NCI-H1694 treated with DMSO at 0.1 percent for 48 hours (cell line): ENCODE data around the gene HS6ST3.

Source experiments
- DNase-seq: peaks from one replicate; lab custom pipeline; 2025; lab: John Stamatoyannopoulos, UW

Gene HS6ST3

DNA sequence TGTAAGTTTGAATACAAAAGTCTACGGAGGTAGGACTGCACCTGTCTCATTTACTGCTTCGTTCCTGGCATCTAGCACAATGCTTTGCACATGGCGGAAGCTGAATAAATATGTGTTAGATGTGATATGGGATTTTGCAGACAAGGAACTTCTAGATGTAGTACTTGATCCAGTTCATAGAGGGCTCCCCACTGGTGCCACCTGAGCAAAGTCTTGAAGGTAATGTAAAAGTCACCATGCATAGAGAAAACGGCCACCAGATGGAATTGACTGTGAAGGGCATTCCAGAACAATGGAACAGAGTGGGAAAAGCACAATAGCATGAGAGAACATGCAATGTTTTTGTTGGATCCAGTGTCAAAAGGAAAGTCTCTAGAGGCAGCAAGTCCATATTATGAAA lies 209.3 kb downstream of the HS6ST3 start:
- no peak for DNase-seq

DNA sequence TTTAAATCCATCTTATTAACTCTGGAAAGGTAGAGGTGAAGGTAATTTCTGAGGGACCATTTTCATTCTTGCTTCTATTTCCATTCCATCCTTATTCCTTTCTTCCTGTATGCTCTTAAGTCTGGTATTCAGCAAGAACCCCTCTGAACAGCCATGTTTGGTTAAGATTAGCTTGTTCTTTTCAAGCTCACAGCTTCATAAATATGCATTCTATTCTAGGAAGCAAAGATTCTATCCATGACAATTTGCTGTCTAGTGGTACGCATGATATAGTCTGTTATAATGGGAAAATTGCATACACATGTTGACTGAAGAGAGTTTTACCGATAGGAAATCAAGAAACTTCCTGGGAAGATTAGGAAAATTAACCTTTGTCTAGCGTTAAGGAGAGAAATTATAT lies 218.7 kb downstream of the HS6ST3 start:
- no peak for DNase-seq

DNA sequence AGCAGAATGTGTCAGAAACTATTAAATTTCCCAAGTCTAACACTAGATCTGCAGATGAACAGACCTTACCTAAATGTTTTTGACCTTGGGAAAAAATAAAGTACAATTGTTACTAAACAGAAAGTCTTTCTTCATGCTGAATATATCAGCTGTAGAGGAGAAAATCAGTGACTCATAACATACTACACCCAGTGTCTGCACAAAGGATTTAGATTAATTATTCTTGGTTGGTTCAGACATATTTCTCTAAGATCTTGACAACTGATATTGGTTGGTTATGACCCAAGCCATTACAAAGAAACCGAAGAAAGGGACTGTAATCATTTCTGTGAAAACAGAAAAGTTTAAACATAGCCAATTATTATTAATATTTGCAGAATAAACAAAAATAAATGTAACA lies 225.1 kb downstream of the HS6ST3 start:
- DNase-seq = no peak

DNA sequence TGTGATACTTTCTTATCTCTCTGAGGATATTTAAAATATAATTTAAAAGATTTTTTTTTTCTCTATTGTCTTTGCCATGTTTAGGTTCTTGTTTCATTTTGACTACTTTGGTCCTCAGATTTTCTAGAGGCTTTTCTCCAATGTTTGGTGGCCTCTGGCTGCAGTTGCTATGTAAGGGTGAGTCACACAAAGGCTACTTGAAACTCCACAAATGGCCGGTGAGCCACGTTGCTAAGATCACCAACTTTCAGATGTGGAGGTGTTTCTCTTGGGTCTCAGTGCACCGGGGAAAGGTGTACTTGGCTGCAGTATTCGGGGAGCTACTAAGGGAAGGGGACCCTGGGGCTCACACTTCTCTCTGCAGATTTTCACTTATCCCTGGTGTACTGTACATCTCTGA lies 248.1 kb downstream of the HS6ST3 start:
- DNase-seq = no peak

- no peak for DNase-seq
These were observed 252.4 kb downstream of the HS6ST3 start for GRCh38 chr13:96342286-96342685.

GRCh38 chr13:96342852-96343465 lies 253.1 kb downstream of the HS6ST3 start:
- no peak for DNase-seq

- no peak for DNase-seq
These were observed 257.0 kb downstream of the HS6ST3 start for GRCh38 chr13:96346921-96347320.

GRCh38 chr13:96373597-96373996 lies 283.7 kb downstream of the HS6ST3 start:
- DNase-seq = no peak

GRCh38 chr13:96377835-96378234 lies 287.9 kb downstream of the HS6ST3 start:
- no peak for DNase-seq

GRCh38 chr13:96379967-96380366 lies 290.1 kb downstream of the HS6ST3 start:
- DNase-seq = no peak

- no peak for DNase-seq
These were observed 291.8 kb downstream of the HS6ST3 start for GRCh38 chr13:96381681-96382080.

- DNase-seq = no peak
These were observed 298.7 kb downstream of the HS6ST3 start for GRCh38 chr13:96388598-96388997.

DNA sequence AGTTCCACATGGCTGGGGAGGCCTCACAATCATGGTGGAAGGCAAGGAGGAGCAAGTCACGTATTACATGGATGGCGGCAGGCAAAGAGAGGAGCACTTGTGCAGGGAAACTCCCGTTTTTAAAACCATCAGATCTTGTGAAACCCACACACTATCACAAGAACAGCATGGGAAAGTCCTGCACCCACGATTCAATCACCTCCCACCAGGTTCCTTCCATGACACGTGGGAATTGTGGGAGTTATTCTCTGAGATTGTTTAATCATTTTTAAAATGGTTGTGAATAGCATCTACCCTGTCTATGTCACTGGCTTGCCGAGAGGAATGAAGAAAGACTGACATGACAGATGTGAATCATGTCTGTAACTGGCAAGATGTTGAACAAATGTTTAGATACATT lies 301.7 kb downstream of the HS6ST3 start:
- no peak for DNase-seq

- no peak for DNase-seq
These were observed 307.9 kb downstream of the HS6ST3 start for GRCh38 chr13:96397807-96398206.

DNA sequence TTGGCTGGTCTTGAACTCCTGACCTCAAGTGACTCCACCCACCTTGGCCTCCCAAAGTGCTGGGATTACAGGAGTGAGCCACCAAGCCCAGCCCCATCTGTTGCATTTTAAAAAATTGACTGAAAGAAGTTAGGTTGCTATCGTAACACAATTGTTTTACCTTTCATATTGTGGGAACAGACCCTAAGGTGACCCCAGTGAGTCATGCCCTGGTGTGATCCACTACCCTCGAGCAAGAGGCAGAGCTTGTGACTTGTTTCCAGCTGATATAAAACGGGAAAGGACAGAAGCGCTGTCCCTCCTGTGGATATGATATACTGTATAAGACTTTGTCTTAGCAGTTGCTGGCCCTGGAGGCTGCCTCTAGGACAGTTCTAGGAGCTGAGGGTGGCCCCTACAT lies 308.6 kb downstream of the HS6ST3 start:
- DNase-seq = no peak

DNA sequence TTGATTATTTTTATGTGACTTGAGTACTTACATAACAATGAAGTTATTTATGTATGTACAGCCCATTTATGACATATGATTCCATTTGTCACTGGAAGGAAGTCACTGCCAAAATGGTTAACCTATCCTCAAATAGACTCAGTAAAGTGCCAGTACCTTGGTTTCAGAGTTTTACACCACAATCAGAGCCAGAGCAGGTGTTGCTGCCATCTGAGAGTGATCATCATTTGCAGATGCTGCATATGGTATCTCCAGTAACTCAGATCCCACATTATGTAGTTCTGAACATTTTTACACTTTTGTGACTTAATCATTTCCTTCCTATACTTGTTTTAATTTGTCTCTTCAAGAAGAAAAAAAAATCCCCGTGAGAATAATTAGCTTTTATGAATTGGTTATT lies 313.3 kb downstream of the HS6ST3 start:
- DNase-seq = no peak

DNA sequence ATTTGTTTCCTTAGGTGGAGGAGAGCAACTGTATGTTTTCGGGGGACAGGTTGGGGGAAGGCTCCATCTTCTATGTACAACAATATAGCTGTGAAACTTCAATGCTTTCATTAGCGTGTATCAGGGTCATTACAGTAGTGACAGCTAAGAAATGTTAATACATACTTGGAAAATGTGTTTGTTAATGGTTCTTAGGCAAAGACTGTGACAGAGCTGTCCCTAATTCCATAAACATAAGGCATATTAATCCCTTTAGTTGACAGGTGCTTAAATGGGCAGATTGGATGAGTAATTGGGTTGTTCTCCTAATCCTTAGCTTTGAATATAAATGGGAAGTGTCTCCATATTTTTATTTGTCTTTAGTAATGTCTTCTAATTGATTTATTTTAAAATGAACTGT lies 313.7 kb downstream of the HS6ST3 start:
- no peak for DNase-seq

DNA sequence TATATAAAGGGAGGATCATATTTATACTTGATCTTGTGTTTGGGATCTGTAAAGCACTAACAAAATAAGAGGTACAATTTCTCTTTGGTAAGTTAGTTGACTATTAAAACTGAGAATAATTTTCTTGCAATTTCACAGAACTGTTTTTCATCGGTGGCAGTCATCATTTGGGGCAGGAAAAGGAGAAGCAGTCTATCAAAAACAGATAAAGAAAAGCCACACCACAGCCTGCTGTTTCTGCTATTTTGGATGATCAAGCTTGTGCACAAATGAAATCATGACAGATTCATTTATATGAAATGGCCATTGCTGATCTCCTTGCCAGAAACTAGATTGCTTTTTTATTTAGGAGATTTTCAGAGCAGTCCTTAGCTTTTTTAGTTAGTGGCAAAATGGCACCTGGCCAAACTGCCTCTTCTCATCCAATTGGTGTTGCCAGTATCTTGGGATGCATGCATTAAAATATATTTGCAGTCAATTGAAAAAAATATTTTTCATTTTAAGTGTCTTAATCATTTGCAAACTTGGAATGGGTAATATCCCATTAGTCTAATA lies 326.0 kb downstream of the HS6ST3 start:
- DNase-seq = no peak

- DNase-seq = no peak
These were observed 328.2 kb downstream of the HS6ST3 start for GRCh38 chr13:96417939-96418685.

DNA sequence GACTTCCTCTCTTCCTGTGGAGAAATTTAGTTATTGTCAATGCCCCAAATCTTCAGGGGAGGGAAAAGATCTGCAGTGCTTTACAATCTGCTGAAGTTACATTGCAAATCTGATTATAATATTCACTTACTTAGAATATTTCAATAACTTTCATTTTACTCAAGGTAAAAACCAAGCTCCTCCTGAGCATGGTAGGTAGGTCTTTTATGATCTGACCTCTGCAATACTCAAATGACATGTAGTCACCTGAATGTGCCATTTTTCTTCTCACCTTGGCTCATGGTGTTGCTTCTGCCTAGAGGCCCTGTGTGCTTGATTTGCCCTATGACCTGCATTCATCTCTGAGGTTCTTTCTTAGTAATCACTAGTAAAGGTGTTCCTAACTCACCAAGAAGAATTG lies 331.4 kb downstream of the HS6ST3 start:
- no peak for DNase-seq

DNA sequence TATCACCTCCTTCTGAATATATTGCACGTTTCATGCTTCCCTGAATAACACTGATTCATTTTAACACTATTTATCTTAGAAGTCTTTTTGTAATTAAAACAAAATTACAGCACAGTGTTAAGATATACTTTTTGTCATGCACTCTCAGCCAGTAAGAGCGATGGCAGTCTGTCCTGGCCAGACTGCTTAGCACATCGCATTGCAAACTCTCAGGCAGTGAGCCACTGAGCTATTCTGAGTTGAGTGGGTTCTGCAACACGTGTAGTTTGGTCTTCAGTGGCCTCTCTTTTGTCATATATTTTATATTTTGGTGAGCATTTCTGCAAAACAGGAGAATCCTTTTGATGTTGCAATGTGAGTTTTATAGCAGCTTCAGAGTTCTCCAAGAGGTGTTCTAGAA lies 332.1 kb downstream of the HS6ST3 start:
- DNase-seq = no peak

DNA sequence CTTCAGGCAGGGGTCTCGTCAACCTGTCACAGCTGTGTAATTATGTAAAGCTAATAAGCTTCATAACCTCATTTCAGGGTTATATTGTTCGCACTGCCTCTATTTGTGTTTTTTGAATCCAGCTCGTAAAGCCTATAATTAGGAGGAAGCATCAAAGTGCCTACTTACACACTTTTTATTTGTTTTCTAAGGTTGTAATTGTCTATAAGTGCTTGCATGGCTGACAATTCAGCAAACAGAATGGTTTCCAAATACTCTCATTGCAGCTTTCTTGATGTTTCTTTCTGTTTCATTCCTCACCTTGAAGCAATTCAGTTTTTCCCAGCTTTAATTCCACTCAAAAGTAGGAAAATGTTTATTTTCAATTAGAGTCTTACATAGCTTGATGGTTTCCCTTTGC lies 336.3 kb downstream of the HS6ST3 start:
- no peak for DNase-seq

- no peak for DNase-seq
These were observed 339.0 kb downstream of the HS6ST3 start for GRCh38 chr13:96428911-96429310.
